NCI-H2196 treated with DMSO at 0.1 percent for 48 hours (cell line): ENCODE results near the gene TEAD1.

Source experiments
- DNase-seq: peaks from one replicate; lab custom pipeline; 2025; ENCODE audit not compliant: unreplicated experiment; lab: John Stamatoyannopoulos, UW

TEAD1 gene

DNA sequence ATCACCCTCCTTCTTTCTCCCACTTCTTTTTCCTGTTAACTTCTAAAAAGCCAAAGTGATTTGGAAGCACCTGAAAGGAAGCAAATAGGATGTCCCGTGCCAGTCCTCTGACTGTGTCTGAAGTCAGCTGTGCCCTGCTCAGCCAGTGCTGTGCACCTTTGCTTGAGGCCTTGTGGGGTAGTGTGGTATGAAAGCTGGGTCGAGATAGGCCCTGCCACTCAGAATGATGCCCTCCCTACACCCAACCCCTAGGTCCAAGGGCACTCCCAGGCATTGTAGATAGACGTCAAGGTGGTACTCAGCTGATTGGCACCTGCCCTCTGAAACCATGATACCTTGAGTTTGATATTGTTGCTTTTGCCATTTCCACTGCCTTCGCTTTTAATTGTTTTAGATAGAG lies 251.3 kb downstream of the TEAD1 start:
- no peak for DNase-seq

DNA sequence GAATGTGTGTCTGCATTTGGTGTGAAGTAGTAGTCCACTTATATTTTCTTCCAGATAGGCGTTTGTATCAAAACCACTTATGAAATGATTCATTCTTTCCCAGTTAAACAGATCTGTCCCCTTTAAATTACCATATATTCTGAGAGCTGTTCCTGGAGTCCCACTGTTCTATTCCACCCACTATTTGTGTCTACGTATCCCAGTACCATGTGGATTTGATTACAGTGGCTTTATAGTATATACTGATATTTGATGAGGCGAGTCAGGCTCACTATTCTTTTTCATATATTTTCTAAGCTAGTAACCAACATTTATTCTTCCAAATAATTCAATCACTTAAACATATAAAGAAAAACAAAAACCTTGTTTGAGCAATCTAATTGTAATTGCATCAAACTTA lies 253.0 kb downstream of the TEAD1 start:
- no peak for DNase-seq

GRCh38 chr11:12927886-12928285 lies 253.7 kb downstream of the TEAD1 start:
- DNase-seq = no peak

GRCh38 chr11:12930850-12931249 lies 256.6 kb downstream of the TEAD1 start:
- no peak for DNase-seq

DNA sequence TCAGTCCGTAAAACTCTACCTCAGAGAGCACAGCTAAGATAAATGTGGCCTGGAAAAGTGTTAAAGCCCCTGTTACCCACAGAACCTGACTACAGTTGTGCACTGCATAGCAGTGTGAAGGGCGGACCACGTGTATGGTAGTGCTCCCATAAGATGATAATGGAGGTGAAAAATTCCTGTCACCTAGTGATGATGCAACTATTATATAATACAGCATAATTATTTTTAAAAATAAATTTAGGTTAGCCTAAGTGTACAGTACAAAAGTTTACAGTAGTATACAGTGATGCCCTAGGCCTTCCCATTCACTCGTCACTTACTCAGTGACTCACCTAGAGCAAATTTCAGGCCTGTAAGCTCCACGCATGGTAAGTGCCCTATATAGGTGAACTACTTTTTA lies 258.3 kb downstream of the TEAD1 start:
- DNase-seq = no peak

DNA sequence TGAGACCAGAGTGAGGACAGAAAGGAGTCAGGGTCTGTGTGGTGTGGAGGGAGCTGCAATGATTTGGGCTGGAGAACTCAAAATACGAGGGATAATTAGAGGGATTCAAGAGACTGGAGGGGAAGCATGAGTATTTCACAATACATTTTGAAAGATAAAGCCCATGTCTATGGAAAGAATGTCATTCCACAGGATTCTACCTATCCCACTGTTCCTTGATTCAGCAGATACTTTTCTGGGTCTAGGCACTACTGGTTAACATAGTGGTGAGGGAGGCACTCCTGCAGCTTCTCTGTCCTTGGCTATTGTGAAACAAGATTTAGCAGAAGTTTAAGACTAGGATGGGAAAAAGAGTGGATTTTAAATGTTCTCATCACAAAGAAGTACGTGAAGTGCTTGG lies 262.0 kb downstream of the TEAD1 start:
- DNase-seq = no peak

- DNase-seq = no peak
These were observed 264.5 kb downstream of the TEAD1 start for GRCh38 chr11:12938590-12939247.

- no peak for DNase-seq
These were observed 267.4 kb downstream of the TEAD1 start for GRCh38 chr11:12941671-12942070.

DNA sequence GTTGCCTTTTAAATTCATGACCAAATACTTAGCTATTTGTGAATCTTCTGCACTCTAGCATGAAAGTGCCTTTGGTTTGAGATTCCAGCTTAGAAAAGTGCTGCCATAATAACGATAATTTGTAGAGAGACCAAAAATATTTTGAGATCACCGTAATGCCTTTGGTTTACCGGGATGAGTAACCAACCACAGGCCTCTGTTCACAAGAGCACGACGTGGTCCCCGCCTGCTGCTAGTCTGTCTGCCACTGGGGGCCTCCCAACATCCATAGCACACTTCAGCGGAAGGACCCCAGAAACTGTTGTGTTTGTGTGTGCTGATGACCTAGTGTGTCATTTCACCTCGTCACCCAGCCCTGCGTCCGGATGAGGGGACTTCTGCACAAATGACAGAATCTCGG lies 267.9 kb downstream of the TEAD1 start:
- DNase-seq = no peak

GRCh38 chr11:12943311-12943710 lies 269.1 kb downstream of the TEAD1 start:
- DNase-seq = no peak

GRCh38 chr11:12944889-12945288 lies 270.7 kb downstream of the TEAD1 start:
- DNase-seq = no peak

DNA sequence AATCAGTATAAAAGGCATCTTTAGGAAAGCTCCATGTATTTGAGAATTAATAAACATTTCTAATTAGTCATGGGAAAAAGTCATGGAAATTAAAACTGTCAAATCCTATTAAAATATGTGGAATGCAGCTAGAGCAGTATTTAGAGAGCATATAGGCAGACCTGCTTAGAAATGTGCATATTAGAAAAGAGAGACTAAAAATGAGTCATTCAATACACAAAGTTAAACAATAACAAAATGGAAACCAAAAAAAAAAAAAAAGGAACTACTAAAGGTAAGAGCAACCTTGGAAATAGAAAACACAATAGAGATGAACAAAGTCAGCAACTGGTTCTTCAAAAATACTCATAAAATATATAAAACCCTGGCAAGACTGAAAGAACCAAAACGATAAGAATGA lies 275.2 kb downstream of the TEAD1 start:
- DNase-seq = no peak

GRCh38 chr11:12950670-12951069 lies 276.4 kb downstream of the TEAD1 start:
- no peak for DNase-seq

DNA sequence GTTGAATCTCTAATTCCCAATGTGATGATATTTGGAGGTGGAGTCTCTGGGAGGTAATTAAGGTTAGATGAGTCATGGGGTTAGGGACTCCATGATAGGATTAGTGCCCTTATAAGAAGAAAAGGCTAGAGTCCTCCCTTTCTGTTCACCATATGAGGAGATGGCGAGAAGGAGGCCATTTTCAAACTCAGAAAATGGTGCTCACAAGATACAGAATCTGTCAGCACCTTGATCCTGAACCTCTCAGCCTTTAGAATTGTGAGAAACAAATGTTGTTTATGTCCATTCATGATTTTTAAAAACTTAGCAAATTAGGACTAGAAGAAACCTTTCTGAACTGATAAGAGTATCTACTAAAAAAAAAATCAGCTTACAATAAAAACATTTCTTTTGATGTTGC lies 277.2 kb downstream of the TEAD1 start:
- DNase-seq = no peak

DNA sequence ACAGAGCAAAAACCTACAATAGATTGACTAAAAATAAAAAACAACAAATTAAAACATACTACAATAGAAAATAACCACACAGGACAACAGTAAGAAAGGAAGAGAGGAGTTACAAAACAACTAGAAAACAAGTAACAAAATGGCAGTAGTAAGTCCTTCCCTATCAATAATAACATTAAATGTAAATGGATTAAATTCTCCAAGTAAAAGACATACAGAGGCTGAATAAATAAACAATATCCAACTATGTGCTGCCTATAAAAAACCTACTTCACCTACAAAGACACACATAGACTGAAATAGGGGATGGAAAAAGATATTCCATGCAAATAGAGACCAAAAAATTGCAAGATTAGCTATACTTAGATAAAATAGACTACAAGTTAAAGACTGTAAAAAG lies 277.9 kb downstream of the TEAD1 start:
- DNase-seq = no peak

- DNase-seq = no peak
These were observed 284.8 kb downstream of the TEAD1 start for GRCh38 chr11:12958986-12959385.

GRCh38 chr11:12961615-12962014 lies 287.4 kb downstream of the TEAD1 start:
- peak; percentile 15 for DNase-seq

DNA sequence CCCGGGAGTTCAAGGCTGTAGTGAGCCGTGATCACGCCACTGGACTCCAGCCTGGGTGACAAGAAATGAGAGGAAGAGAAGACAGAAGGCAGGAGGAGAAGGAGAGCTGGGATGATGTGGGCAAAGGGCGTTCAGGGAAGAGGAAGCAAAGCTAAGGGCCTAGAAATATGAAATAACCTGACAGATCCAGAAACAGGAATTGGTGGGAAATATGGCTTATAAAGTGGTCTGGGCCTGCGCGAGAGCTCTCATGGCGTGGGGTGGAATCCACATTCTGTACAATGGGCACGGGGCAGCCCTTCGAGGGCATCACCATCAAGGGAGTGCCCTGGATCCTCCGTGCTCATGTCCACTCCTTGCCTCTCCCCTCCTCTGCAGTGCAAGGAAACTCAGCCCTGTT lies 288.1 kb downstream of the TEAD1 start:
- DNase-seq = no peak

- no peak for DNase-seq
These were observed 288.8 kb downstream of the TEAD1 start for GRCh38 chr11:12963051-12963450.

- peak; percentile 33 for DNase-seq
These were observed 289.7 kb downstream of the TEAD1 start for GRCh38 chr11:12963792-12964536.

DNA sequence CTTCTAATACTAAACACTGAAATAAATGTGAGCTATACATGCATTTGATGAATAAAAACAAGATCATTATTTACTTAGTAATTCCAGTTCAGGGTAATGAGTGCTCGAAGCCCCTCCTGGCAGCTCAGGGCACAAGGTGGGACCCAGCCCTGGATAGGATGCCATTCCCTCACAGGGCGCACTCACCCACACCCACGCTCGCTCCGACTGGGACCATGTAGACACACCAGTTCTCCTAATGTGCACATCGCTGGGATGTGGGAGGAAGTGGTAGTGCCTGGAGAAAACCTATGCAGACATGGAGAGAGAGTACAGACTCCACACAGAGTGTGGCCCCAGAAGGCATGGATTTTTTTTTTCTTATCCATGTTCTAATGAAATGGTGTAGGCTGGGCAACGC lies 290.4 kb downstream of the TEAD1 start:
- no peak for DNase-seq

DNA sequence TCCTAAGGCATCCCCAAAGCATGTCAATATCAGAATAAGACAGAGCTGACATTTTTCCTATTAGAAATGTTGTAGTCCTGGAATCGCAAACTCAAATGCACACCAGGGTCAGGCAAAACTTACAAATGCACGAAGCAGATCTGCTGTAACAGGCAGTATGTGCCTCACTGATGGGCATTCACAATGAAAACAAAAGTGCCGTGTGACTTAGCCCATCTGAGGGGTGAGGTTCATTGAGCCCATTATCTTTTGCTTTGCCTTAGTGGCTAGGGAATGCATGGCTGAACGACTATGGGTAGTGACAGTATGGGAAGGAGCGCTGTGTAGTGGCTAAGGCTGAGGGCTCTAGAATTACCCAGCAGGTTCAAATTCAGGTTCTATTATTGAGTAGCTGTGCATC lies 291.8 kb downstream of the TEAD1 start:
- no peak for DNase-seq

GRCh38 chr11:12968101-12968500 lies 293.9 kb downstream of the TEAD1 start:
- no peak for DNase-seq
